GM19035 (cell line): ENCODE results near the gene GPC6.

Source experiments
- ATAC-seq: cut with Tn5 transposase; IDR thresholded peaks from one replicate; pipeline ENCODE4 v1.9.1; 2021; ENCODE audit not compliant: unreplicated experiment

The GPC6 gene

DNA sequence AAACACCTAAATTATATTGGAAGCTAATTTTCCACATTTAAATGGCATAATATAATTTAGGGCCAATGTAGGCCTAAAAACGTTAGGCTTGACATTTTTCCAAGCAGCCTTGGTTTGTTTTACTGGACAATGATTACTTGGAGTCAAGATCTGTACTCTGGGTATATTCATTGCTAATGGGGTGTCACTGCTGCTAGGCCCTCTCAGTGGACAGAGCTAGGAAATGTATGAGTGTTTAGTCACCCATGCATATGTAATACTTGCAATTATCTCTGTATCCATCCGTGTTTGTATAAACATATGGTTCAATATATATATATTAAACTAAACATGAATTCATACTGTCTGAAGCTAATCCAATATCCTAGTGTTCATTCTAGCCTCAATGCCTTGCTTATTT lies 654.8 kb downstream of the GPC6 start:
- no peak for ATAC-seq

DNA sequence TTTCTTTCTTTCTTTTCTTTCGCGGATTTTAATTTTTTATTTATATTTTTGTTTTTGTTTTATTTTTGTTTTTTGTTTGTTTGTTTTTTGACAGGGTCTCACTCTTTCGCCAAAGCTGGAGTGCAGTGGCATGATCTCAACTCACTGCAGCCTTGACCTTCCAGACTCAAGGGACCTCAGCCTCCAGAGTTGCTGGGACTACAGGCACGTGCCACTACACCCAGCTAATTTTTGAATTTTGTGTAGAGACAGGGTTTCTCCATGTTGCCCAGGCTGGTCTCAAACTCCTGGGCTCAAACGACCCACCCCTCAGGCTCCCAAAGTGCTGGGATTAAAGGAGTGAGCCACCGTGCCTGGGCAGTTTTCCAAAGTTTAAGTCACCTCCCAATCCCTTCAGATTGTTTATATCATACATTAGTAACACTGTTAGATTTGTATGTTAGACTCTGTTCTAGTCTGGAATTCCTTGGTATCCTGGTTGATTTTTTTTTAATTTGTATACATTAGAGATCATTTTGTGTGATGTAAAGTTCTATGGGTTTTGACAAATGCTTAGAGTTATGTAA lies 655.6 kb downstream of the GPC6 start:
- no peak for ATAC-seq

DNA sequence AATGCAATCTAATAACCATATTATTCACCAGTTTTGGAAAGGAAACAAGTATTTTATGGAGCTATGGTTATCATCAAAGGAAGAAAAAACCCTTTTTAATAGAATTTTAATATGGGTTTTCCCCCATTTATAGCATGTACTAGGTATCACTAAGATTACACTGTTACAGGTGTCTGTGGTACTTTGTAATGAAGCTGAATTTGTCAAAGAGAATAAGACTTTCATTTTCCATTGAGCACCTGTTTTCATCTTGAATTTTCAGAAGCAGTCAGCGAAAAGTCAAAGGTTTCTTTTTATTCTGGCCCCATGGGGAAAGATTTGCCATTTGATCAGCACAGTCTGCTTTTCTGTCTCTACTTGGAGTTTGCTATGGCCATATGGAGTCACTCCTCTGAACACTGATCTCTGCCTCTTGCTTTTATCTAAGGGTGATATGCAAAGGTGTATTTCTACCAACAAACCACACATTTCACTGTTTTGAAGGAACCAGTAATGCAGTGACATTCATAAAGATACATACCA lies 662.9 kb downstream of the GPC6 start:
- no peak for ATAC-seq

DNA sequence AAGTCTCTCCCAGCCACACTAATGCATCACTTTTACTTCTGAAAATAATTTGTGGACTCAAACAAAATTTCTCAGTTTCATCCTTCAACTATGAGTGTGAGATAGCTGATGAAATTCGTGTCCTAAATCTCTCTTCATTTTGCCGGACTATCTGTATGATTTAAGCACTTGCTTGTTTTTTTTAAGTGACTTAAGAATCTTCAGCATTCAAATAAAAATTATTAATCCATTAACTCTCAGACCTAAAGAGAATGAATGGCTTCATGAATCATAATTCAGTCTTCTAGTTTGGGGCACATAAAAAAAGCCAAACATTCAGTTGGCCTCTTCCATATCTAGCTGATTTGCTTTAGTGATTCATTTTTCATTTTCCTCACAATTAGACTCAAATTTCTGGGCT lies 673.4 kb downstream of the GPC6 start:
- ATAC-seq = no peak

DNA sequence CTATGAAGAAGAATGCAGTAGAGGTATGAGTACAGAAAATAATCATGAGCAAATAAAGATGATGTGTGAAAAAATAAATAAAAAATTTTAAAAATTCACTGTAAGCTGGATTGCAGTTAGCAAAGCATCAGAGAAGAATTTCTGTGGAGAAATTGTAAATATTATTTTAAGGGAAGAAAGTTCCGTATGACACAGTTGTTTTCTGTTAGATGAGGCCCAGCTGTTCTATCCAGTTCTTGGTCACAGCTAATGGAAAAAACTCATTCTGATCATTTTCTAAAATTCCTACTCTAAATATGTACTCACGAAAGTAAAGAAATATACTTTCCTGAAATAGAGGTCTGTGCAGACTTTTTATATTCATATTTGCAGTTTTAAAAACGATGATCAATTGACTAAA lies 674.1 kb downstream of the GPC6 start:
- no peak for ATAC-seq

DNA sequence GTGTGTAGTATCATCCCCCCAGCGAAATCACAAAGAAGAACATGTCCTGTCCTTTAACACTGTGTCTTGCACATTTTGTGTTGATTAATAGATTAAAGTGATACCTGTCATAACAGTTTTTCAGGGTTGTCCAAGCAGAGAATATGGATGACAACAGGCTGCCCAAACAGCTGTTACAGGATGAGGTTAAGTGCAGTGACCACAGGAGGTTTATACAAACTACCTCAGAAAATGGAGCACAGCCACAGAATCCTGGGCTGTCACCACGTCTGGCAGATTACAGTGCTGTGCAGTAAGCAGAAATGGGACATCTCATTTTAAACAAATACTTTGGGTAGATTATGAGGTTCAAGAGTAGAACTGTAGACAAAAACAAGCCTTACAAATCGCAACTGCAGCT lies 677.3 kb downstream of the GPC6 start:
- no peak for ATAC-seq

DNA sequence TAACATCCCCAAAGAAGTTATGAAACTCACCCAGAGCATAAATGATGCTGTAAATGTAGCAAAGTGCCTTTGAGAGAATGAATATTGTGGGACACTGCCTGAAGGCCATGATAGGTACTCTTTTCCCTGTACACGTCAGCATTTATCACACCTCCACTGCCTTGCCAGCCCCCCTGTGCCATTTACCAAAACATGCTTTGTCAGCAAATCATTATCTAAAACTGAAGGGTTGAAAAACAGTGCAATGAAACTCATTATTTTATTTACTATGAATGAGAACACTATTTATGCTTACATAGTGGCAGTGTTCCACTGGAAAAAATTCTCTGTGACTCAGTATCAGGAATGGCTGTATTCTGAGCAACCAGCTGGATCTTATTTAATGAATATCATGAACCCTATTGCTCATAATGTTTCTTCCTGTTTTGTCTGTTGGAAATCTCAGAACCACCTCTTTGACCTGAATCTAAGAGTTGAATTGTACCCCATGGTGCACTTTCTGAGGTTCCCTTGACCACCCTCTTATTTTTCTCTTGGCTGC lies 688.7 kb downstream of the GPC6 start:
- no peak for ATAC-seq

DNA sequence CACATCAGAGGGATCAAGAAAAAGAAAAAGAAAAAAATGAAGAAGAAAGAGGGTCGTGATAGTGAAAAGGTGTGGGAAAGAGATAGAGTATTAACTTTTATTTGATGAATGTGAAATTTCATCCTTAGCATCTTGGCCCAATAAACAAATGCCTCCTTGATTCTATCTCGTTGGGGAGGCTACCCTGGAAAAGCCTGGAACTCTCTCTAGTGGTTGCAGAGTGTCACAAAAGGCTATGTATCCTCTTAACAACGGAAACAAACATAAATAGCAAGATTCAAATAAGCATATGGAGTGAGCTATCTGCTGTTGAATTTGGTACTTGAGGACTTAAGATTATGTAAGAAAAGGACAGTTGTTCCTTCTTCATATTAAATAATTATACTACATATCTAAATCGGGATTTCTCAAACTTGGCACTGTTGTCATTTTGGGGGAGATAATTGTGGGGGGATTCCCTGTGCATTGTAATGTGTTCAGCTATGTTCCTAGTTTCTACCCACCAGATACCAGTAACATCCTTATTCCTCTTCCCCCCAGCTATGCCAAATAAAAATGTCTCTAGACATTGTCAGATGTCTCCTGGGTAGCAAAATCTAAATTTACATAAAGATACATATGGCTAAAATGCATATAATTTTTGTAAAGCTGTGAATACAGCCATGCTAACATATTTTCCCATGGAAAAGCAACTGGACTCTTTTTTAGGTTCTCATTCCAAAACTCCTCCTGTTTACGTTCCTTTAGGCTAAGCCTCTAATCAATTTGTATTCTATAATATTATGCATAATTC lies 695.7 kb downstream of the GPC6 start:
- ATAC-seq = no peak

DNA sequence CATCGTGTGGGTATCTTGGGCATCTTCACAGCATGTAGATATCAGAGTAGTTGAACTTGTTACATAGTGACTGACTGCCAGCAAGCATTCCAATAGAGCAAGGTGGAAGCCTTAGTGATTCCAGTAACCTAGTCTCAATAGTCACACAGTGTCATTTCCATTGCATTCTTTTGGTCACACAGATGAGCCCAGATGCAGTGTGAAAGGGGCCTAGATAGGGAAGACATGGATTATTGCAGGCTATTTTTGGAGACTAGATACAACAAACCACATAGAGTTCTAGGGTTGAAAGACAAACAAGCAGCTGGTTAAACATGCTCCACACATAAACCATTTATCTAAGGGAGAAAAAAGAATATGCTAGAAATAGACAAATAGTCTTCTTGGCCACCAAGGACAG lies 699.4 kb downstream of the GPC6 start:
- no peak for ATAC-seq

DNA sequence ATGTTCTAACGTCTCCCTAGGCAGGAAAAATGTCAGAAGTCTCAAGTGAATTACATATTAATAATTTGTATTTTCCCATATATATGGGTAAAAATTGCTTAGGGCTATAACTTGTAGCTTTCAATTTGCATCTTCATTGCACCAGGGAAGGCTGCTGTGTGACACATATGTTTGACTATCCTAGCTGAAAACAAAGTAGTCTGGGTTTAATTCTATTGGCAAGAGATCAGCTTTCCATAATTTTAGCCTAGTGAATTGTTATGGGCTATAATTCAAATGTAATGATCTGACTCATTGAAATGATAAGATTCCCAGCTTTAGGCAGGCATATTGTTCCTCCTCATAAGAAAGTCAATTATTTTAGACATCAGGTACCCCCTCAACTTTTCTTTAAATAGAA lies 699.8 kb downstream of the GPC6 start:
- no peak for ATAC-seq

DNA sequence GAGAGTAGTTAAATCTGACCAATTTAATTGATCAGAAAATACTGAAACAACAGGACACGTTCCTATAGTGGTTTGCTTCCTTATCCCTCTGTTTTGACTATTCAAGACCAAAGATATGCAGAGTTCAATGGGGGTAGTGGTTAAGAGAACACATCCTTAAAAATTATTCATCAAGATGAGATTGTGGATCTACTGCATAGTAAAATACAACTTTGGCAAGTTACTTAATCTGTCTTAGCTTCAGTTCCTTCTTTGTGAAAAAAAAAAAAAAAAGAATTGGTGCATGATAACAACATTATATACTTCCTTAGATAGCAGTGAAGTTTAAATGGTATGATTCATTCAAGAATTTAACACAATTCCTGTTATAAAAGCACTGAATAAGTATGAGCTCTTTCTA lies 700.8 kb downstream of the GPC6 start:
- no peak for ATAC-seq

DNA sequence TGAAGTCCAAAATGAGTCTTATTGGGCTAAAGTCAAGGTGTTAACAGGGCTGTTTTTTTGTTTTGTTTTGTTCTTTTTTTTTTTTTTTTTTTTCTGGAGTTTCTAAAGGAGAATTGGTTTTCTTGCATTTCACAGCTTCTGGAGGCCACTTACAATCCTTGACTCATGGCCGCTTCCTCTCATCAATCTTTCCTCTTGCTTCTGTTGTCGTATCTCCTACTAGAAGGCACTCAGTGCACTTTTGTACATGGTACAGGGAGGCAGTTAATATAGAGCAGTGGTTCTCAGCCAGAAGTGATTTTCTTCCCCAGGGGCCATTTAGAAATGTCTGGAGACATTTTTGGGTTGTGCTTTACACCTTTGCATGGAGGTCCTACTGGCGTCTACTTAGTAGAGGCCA lies 706.3 kb downstream of the GPC6 start:
- no peak for ATAC-seq

DNA sequence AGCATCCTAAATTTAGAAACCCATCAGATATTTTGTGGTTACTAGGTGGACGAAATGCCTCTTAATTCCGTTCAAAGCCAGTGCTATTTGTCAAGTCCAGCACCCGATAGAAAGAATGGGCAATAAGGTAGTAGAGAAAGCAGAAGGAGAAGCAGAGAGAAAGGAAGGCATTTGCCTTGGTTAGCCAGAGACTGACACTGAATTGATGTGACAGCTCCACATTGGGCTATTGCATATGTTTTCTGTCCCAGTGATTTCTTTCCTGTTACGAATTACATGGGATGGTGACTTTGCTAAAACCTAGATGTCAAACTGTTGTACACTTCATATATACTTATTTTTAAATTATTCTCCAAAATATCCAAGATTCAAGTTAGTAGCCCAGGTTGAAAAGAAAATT lies 710.3 kb downstream of the GPC6 start:
- no peak for ATAC-seq

DNA sequence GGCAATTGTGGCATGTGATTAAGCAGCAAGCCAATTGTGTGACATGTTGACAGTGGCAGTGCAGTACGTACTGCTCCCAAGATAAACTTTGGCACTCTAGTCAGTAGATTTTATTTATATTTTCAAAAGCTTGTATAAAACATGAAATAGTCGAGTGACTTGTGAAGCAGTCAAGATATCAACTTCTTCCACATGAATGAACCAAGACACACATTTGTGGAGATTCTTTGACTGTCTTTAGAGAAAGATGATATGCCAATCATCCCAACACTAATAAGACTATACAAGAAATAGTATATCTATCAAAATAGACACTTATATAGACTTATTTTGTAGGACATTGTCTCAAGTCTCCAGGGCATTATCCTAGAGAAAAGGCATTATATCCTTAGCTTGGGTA lies 714.8 kb downstream of the GPC6 start:
- no peak for ATAC-seq

DNA sequence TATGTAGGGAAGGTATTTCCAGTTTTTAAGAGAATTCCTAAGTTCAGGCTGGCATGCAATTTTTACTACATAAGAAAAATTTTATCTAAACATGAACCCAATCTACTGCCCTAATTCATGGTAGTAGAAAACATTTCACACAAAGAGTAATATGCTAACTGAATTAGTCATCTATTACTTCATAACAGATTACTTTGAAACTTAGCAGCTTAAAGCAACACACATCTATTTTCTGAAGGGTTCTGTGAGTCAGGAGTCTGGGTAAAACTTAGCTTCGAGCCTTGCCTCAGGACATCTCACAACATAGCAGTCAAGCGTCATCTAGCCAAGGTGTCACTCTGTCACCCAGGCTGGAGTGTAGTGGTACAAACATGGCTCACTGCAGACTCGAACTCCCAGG lies 715.4 kb downstream of the GPC6 start:
- ATAC-seq = no peak

DNA sequence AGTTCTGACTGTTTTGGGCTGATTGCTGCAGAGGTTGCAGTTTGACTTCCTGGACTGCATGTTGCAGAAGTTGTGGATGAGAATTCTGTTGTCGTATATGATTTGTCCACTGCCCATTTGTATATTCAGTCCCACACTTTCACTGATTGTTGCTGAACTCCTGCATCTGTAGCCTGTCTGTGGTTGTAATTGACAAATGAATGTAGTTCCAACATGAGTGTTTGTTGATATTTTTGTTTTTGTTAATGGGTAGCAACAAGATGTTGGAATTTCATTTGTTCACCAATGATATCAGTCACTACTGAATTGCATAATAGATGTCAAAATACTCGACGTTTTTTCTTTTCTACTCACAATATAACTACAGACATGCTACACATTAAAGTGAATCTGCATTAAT lies 719.0 kb downstream of the GPC6 start:
- no peak for ATAC-seq

DNA sequence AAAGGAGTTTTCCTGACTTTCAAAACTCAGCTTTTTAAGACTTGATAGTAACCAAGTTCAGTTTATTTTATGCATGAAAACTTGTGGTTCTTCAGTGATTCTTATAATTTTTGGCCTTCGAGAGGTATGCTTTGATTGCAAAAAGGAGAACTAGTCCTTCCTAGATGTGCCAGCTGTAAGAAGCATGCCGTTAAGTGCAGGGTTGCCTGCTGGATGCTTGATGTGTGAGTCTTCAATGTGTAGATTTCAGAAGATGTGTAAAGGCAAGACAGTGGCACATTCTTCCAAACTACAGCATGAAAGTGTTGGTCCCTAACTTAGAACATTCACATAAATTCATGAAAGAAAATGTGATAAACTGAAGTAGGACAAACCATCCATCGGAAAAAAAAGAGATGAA lies 720.4 kb downstream of the GPC6 start:
- ATAC-seq = no peak

DNA sequence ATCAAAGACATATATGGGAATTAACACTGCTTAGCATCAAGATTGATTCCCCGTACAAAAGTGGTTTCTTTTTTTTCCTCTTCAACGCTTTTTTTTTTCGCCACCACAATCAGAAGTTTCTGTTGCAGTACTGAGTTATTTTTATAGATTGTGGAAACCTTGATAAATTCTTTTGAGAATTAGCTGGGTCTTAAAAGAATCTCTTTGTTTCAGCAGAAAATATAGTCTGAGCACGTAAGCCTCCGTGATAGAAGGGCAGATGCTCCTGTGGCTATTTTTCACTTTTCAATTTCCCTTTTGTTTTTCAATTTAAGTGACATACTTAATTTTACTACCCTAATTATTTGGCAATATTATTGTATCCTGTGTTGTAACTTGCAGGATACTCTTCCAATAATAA lies 721.0 kb downstream of the GPC6 start:
- ATAC-seq = no peak

DNA sequence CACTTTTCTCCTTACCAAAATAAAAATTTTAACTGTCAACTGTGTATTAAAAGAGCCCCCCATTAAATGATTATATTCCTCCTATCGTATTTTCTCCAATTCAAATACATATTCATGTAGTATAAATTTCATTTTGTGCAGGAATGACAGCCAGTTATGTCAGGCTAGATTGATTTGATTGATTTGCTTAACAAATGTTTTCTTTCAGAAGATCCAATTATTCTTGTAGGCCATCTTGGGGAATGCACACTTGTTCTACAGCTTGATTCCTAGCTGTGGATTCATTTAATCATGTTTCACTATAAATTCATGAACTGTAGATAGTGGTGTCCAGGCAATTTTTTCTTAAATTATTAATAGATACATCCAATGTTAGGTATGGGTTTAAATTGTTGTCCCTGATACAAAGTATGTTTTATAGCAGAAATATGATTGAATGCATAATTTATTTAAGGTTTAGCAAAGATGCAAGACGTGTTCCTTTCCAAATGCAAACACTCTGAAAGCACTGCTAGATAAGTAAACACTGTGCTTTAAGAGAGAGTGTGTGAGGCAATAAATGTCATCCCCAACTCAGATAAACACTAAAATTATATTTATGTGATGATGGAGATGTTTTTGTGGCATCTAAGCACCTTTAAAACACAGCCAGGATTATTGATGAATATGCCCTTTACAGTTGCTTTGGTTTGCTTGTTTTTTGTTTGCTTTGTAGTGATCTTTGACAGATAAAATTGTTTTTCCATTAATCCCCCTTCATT lies 721.7 kb downstream of the GPC6 start:
- ATAC-seq = no peak

DNA sequence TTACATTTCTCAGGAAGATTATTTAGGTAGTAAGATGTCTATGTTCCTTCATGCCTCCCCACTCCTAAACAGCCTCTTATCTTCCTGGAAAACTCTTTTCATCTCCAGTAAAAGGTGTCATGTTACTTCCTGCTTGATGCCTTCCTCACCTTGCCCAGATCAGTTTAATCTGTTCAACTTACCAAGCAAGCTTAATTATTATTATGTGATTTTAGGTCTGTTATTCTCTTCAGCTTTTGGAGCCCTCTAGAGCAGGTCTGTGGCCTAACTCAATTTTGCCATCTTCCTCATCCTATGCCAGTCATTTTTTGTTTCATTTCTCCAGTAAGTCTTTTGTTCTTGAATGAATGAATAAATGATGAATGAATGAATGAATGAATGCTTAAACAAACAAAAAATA lies 724.5 kb downstream of the GPC6 start:
- ATAC-seq = no peak

DNA sequence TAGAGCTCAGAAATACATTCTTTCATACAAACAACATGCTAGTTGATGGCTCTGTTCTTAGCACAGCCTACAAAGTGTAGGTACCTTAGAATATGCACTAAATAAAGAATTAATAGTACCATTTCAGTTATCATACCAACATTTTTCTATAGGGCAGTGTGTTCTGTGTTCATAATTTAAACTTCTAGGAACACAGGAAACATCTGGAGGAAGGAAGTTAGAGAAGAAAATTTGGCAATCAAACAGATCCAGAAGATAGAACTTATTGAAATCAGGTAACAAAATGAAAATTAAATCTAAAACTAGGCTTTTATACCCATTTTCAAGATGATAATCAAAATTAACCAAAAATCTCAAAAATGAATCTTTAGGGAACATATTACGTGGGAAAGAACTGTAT lies 725.3 kb downstream of the GPC6 start:
- ATAC-seq = no peak

DNA sequence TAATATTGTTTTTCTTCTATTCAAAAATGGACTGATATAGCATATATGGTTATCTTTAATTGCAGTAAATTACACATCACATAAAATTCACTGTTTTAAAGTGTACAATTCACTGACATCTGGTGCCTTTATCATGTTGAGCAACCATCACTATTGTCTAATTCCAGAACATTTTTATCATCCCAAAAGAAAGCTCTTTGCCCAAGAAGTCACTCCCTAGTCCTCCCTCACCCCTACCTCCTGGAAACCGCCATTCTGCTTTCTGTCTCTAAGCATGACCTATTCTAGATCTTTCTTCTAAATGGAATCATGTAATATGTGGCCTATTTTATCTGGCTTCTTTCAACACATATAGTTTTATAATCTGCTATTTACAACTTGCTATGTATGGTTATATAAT lies 727.2 kb downstream of the GPC6 start:
- no peak for ATAC-seq
